Measurements from ENCODE around the gene KLHDC10.
"Not testable (repeated sequence)": the region's sequence is repeated elsewhere in the genome, so short reads cannot be mapped to it uniquely, and the experiment has no call there.

Gene KLHDC10

DNA sequence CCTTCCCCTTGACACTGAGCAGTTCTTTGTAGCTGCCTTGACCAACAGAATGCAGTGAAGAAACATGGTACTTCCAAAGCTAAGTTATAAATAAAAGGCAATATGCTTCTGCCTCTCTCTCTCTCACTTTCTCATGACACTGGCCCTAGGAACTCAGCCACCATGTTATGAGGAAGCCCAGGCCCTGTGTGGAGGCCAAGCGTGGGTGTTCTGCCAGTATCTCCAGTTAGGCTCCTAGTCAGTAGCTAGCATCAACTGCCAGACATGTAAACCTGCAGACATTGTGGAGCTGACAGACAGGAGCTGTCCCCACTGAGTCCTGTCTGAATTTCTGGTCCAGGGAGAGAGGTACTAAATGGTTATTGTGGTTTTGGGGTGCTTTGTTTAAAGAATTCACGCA is 89.7 kb downstream of the KLHDC10 start:
- DNase-seq (ENCODE audit: low read depth), result no peak

DNA sequence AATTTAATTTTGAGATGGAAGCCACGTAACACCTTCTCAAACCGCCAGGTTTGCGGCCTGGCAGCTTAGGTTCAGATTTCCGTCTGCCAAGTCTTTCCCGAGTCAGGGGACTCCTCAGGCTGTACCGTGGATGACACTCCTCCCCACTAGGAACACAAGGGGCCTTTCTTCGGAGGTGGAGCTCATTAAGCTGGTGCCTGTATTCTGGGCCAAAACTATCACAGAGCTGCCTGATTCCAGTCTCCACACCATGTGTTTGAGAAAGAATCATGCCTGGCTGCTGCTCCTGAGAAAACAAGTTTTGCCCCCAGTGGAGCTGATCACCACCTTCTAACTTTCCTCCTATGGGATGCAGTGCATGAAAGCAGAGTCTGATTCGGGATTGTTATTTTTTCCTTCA is 90.1 kb downstream of the KLHDC10 start:
- DNase-seq (ENCODE audit: low read depth), result no peak

DNA sequence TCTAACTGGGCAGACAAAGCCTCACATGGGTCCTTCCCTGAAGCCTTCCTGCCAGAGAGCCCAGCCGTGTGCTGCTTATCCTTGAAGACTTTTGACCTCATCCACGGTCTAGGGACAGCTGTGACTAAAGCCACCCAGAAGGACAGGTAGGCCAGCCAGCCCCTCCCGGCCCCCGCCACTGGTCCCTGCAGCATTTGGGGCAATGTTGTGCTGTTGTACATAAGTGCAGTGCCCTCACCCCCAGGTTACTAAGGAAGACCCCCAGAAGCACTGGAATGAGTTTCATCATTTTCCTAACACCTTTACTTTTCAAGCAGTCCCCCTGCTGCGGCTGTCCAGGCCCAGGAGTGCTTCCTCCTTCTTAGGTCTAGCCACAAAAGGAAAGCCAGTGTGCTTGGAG is 91.9 kb downstream of the KLHDC10 start:
- no peak for DNase-seq (ENCODE audit: low read depth)

DNA sequence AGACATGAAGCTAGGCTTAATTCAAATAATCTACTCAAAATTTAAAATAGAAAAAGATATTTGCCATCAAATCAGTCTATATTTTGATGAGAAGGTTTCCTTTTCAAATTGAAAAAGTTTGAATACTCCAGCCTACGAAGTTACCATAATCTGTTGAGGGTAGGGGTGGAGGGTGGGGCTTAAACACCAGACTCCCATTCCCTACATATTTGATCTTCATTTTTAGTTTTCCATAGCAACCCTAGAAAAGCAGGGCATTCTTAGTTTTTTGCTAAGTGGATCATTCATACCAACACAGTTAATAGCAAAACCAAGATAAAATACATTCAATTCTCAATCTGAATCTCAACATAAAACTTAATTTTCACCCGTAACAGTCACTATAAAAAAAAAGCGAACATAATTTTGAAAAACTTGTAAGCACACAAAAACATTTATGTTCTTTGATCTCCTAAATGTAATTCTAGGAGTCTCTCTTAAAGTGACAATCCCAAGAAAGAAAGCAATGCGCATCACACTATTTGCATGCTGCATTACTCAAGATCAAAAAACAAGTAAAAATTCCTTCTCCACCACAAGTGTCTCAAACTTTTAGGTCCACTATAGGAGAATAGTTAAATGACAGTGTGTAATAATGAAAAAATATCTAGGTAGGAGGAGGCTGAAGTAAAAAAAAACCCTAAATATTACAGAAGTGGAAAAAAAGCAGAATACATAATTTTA is 104.1 kb downstream of the KLHDC10 start:
- no peak for DNase-seq (ENCODE audit: low read depth)

DNA sequence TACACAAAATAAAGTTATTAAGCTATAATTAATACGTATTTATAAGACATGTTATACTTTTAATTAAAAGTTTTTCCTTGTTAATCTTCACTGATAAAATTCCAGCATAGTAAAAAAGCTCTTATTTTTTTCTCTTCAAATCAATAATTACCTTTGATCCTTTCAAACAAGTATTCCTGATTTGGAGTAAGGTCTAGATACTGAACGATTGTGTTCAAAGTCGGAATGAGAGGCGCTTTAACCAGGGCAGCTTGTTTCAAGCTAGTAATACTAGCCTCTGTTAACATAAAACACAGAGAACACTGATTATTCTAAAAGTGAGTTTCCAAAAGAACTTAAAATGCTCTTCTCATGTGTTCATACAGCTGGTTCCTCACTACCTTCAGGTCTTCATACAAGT is 107.9 kb downstream of the KLHDC10 start:
- DNase-seq (ENCODE audit: low read depth), result no peak

DNA sequence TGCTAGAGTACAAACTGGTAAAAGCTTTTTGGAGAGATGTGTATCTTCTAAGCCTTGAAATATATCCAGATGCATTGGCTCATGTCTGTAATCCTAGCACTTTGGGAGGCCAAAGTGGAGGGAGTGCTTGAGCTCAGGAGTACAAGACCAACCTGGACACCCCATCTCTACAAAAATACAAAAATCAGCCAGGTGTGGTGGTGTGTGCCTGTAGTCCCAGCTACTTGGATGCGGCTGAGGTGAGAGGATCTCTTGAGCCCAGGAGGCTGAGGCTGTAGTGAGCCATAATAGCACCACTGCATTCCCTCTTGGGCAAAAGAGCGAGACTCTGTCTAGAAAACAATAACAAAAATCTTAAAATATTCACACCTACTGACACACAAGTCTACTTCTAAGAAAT is 109.3 kb downstream of the KLHDC10 start:
- no peak for DNase-seq (ENCODE audit: low read depth)

DNA sequence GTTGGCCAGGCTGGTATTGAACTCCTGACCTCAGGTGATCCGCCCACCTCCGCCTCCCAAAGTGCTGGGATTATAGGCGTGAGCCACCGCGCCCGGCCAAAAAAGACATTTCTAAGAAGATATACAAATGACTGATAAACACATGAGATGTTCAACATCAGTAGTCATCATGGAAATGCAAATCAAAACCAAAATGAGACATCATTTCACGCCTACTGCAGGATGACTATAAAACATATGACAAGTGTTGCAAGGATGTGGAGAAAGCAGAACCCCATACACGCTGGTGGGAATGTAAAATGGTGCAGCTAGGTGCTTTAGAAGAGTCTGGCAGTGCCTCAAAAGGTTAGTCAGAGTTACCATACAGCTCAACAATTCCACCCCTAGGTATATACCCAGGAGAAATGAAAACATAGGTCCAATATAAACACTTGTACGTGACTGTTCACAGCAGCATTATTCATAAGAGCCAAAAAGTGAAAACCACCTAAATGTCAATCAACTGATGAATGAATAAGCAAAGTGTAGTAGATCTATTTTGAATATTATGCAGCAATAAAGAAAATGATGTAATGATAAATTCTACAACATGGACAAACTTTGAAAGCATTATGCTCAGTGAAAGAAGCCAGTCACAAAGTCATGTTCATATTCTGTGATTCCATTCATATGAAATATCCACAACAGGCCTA is 110.4 kb downstream of the KLHDC10 start:
- no peak for DNase-seq (ENCODE audit: low read depth)

DNA sequence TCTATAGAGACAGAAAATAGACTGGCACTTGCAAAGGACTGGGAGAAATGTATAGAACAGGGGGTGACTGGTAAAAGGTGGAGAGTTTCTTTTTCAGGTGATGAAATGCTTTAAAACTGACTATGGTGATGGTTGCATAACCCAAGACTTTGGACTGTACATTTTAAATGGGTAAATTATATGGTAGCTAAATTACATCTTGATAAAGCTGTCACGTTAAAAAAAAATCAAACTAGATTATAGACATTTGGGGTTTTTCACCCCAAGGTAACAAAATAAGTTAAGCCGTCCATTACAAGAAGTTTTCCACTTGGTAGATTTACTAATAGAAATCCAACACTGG is 110.9 kb downstream of the KLHDC10 start:
- DNase-seq (ENCODE audit: low read depth), result no peak

DNA sequence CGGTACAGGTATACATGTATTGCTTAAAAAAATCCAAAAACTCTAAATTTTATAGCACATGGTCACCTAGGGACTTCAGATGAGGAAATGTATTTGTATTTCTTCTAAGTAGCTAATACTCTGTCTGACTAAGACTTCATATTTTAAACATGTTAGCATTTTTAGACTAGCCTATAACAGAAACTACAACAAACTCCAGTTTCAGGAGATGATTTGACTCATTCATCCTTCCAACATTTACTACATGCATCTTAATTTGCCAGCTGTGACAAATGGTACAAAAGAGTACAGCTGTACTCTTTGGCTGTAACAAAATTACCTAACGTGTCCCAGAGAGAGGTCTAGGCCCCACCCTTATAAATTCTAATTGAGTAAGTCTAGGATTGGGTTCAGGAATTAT is 112.7 kb downstream of the KLHDC10 start:
- no peak for DNase-seq (ENCODE audit: low read depth)

DNA sequence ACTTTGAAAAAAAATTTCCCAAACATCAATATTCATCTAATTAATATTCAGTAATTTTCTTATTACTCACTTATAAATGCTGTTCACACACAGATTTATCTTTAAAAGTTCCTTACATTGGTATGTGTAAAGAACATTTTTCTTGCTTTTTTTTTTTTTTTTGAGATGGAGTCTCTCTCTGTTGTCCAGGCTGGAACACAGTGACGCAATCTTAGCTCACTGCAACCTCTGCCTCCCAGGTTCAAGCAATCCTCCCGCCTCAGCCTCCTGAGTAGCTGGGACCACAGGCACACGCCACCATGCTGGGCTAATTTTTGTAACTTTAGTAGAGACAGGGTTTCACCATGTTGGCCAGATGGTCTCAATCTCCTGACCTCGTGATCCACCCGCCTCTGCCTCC is 114.0 kb downstream of the KLHDC10 start:
- DNase-seq (ENCODE audit: low read depth), result not testable (repeated sequence)
